ENCODE measurements around the gene DGKD.

- TF ChIP-seq CTCF (conservative IDR thresholded peaks at IDR 0.05; ENCODE audit: low read length), result peak; percentile 33
- TF ChIP-seq EZH2phosphoT487 (IDR thresholded peaks at IDR 0.05; ENCODE audit: borderline replicate concordance), result no peak
These were observed 143.8 kb downstream of the DGKD start for GRCh38 chr2:233498126-233498525.

Measured in Loucy (cell line).